OCI-LY3 (cell line): Measurements from ENCODE around the gene ASPSCR1.

Experiments
- H2AFZ ChIP-seq: fragments of 200-600, 300-600 bp; shearing (Covaris generic); 2 replicates; pipeline ENCODE4 v1.6.0; 2014; ENCODE audit warnings: antibody characterized with exemption, low read depth, low read length
- H3K27ac ChIP-seq: fragments of 200-600, 300-600 bp; sonication (generic); 2 replicates; pipeline ENCODE4 v1.5.1; 2014; ENCODE audit warnings: mild to moderate bottlenecking, low read length, moderate library complexity, mixed read lengths
- H3K27me3 ChIP-seq: fragments of 200-600, 300-600 bp; sonication (generic); 2 replicates; pipeline ENCODE4 v1.6.1; 2014; ENCODE audit warnings: low read depth, low read length, mixed read lengths
- H3K36me3 ChIP-seq: fragments of 200-600, 300-600 bp; sonication (generic); replicated peaks from 2 replicates; pipeline ENCODE3; 2014; ENCODE audit warnings: low read depth, low read length, mixed read lengths
- H3K4me1 ChIP-seq: fragments of 300-600, 200-600 bp; sonication (generic); 2 replicates; pipeline ENCODE4 v1.6.1; 2014; ENCODE audit warnings: low read length, mixed read lengths
- H3K4me2 ChIP-seq: fragments of 200-600, 300-600 bp; sonication (generic); 2 replicates; pipeline ENCODE4 v1.6.1; 2014; ENCODE audit warnings: low read length, mixed read lengths
- H3K4me3 ChIP-seq: fragments of 300-600, 200-600 bp; sonication (generic); 2 replicates; pipeline ENCODE4 v1.5.1; 2014; ENCODE audit warnings: antibody characterized with exemption, mild to moderate bottlenecking, low read length, moderate library complexity
- H3K79me2 ChIP-seq: fragments of 300-600, 200-600 bp; shearing (Covaris generic); 2 replicates; pipeline ENCODE4 v1.6.1; 2014; ENCODE audit warnings: mild to moderate bottlenecking, low read length, mixed read lengths
- H3K9ac ChIP-seq: fragments of 300-600, 200-600 bp; shearing (Covaris generic); 2 replicates; pipeline ENCODE4 v1.6.0; 2014; ENCODE audit warnings: mild to moderate bottlenecking, low read length, moderate library complexity
- H3K9me3 ChIP-seq: fragments of 200-600, 300-600 bp; shearing (Covaris generic); 2 replicates; pipeline ENCODE4 v1.6.1; 2014; ENCODE audit warnings: low read length, mixed read lengths; ENCODE audit not compliant: insufficient read depth
- H4K20me1 ChIP-seq: fragments of 200-600, 300-600 bp; sonication (generic); 2 replicates; pipeline ENCODE4 v1.6.1; 2016; ENCODE audit warnings: low read length, mixed read lengths; ENCODE audit not compliant: insufficient read depth
- EZH2phosphoT487 ChIP-seq: fragments of 200-600 bp; shearing (Covaris generic); IDR thresholded peaks from 2 replicates; pipeline ENCODE4 v1.6.1; 2018; ENCODE audit warnings: antibody characterized with exemption, mixed run types, low read depth
- TF ChIP-seq, protein P1 (sequence below): fragments of 200-600, 300-600 bp; sonication (generic); IDR thresholded peaks from 2 replicates; pipeline ENCODE4 v1.5.1; 2014; ENCODE audit warnings: antibody characterized with exemption, low read length, low read depth

Gene ASPSCR1

DNA sequence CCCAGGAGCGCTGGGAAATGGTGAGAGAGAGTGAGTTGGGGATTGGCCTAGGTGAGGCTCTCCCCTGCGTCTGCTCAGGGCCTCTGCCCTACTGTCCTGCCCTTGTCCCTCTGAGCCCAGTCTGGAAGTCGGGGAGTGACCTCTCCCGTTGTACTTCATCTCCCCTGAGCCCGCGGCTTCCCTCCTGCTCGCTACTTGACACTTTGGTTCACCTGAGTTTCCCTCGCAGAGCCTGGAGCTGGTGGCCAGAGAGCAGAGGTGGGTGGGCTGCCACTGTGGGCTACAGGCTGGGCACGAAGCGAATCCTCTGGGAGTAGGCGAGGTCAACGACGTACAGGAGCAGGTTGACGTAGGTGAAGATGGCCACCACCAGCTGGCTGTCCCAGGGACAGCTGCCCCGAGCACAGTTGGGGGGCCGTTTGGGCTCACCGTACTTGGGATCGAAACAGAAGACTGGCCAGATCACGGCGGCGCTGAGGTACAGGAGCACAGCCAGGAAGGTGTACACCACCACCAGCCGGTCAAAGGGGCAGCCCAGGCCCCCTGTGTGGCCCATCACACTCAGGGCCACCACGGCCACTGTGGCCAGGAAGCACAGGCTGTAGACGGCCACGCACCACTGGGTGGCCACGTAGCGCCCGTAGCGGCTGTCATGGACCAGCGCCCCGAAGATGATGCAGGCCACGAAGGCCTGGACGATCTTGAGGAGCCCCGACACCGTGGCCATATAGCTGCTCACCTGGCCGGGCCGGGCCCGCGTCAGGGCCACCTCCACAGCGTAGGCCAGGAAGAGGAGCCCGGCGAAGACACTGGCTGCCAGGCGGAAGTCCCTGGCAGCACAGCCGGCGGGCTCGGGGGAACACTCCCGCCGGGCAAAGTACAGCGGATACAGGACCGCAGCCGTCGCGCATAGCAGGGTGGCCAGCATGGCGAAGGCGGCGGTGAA lies 36.6 kb upstream of the ASPSCR1 start:
- Histone ChIP-seq H3K27ac (no peak overlapping the region), H3K4me1 (peaks cover 14% of the 10 kb centered on the region), H3K27me3 (peaks cover 12% of the 10 kb centered on the region; the same call in 1 of the 2 replicates), H2AFZ (no peak overlapping the region), H3K79me2 (peaks cover 6% of the 10 kb centered on the region; the same call in 1 of the 2 replicates), H3K9ac (no peak overlapping the region), H3K36me3 (no peaks in the 10 kb centered on the region), H4K20me1 (no peaks in the 10 kb centered on the region), H3K4me2 (no peak overlapping the region), H3K9me3 (no peaks in the 10 kb centered on the region), H3K4me3 (no peak overlapping the region)
- TF ChIP-seq, protein P1, sequence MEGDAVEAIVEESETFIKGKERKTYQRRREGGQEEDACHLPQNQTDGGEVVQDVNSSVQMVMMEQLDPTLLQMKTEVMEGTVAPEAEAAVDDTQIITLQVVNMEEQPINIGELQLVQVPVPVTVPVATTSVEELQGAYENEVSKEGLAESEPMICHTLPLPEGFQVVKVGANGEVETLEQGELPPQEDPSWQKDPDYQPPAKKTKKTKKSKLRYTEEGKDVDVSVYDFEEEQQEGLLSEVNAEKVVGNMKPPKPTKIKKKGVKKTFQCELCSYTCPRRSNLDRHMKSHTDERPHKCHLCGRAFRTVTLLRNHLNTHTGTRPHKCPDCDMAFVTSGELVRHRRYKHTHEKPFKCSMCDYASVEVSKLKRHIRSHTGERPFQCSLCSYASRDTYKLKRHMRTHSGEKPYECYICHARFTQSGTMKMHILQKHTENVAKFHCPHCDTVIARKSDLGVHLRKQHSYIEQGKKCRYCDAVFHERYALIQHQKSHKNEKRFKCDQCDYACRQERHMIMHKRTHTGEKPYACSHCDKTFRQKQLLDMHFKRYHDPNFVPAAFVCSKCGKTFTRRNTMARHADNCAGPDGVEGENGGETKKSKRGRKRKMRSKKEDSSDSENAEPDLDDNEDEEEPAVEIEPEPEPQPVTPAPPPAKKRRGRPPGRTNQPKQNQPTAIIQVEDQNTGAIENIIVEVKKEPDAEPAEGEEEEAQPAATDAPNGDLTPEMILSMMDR = no peak
- TF ChIP-seq EZH2phosphoT487 = no peak

DNA sequence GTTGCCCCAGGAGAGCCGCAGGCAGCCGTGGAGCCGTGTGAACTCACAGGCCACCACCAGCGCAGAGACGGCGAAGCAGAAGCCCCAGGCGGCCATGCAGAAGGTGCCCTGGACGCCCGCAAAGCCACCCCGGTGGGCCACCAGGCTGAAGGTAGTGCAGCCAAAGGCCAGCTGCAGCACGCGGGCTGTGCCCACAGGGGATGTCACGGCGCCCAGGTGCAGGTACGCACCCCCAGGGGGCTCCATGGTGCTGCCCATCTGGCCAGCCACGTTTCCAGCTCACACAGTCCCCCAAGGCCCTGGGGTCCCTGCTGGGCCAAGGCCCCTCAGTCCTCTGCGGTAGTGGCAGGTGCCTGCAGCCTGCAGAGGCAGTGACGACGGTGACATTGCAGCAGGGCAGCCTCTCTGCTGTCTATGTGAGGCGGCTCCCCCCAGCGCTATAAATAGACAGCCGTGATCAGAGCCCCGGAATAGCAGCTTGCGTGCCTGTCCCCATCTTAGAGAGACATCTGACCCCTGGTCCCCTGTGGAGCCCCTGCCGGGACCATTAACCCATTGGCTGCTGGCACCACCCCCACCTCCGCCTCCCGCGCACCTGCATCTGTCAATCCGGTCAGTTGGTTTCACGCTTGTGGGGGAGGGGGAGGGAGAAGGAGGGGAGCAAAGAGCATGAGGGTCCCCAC lies 35.8 kb upstream of the ASPSCR1 start:
- Histone ChIP-seq H3K79me2 (peaks cover 3% of the 10 kb centered on the region; the same call in 1 of the 2 replicates), H3K4me2 (peak overlapping the region; percentile 36), H3K9me3 (no peaks in the 10 kb centered on the region), H4K20me1 (no peaks in the 10 kb centered on the region), H2AFZ (no peak overlapping the region), H3K4me3 (peak overlapping the region; percentile 10; the same call in 1 of the 2 replicates), H3K36me3 (no peaks in the 10 kb centered on the region), H3K4me1 (peaks cover 14% of the 10 kb centered on the region), H3K27ac (no peak overlapping the region), H3K9ac (no peak overlapping the region), H3K27me3 (peaks cover 12% of the 10 kb centered on the region; the same call in 1 of the 2 replicates)
- TF ChIP-seq, protein P1 = no peak
- no peak for TF ChIP-seq EZH2phosphoT487

DNA sequence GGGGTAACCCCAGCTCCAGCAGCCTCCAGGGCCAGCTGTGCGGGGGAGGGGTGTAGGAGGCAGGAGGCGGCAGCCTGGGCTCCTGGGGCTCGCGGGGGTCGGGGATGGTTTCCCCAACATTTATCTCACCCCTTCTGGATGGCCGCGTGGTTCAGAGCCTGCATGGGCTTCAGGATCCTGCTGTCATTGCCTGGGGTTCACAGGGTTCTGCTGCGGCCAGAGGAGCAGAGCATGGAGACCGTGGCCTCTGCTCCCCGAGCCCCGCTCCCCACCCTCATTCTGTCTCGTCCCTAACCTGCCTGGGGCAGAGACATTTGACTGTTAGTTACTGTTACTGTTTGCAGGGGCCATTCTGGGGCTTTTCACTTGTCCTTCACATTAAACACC lies 35.3 kb upstream of the ASPSCR1 start:
- Histone ChIP-seq H3K27me3 (peaks cover 12% of the 10 kb centered on the region; the same call in 1 of the 2 replicates), H3K27ac (no peak overlapping the region), H2AFZ (no peak overlapping the region), H3K4me1 (peaks cover 14% of the 10 kb centered on the region), H3K79me2 (no peaks in the 10 kb centered on the region), H3K9ac (no peak overlapping the region), H3K36me3 (no peaks in the 10 kb centered on the region), H3K4me2 (peak overlapping the region; percentile 36), H3K4me3 (peak overlapping the region; percentile 10; the same call in 1 of the 2 replicates), H3K9me3 (no peaks in the 10 kb centered on the region), H4K20me1 (no peaks in the 10 kb centered on the region)
- TF ChIP-seq EZH2phosphoT487 = no peak
- TF ChIP-seq, protein P1 = no peak

DNA sequence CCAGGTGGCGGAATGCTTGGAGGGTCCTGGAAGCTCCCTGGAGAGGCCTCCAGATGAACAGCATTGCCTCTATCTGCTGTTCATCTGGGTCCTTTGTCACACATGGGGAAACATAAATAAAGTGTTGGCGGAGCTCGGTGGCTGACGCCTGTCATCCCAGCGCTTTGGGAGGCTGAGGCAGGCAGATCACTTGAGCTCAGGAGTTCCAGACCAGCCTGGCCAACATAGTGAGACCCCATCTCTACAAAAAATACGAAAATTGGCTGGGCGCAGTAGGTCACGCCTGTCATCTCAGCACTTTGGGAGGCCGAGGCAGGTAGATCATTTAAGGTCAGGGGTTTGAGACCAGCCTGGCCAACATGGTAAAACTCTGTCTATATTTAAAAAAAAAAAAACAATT lies 32.6 kb upstream of the ASPSCR1 start:
- H3K9ac ChIP-seq = no peak overlapping the region
- H2AFZ ChIP-seq = no peak overlapping the region
- no peaks in the 10 kb centered on the region for H3K9me3 ChIP-seq
- H3K4me3 ChIP-seq = no peak overlapping the region
- H3K36me3 ChIP-seq = no peaks in the 10 kb centered on the region
- peaks cover 12% of the 10 kb centered on the region; the same call in 1 of the 2 replicates for H3K27me3 ChIP-seq
- no peaks in the 10 kb centered on the region for H4K20me1 ChIP-seq
- TF ChIP-seq EZH2phosphoT487 = no peak
- TF ChIP-seq, protein P1 = no peak
- peaks cover 14% of the 10 kb centered on the region for H3K4me1 ChIP-seq
- no peak overlapping the region for H3K4me2 ChIP-seq
- no peak overlapping the region for H3K27ac ChIP-seq
- no peaks in the 10 kb centered on the region for H3K79me2 ChIP-seq
